ENCODE data around the gene CACYBP. TPM values are rescaled to one million over a fixed set of nuclear protein-coding genes. Genes with fewer than 3 reads are reported as not detected.
A peak's percentile ranks its signal among the peaks of the same experiment; 100 is the strongest.

CACYBP gene
- total RNA-seq, 1 donor from 2014 or later: 77.4 TPM

- Histone ChIP-seq H3K4me3 (no peak overlapping the region), H3K27me3 (no peaks in the 10 kb centered on the region), H3K9me3 (no peaks in the 10 kb centered on the region), H3K36me3 (peaks cover 0 to 11% of the 10 kb centered on the region in 2 donors), H3K27ac (no peak overlapping the region), H3K4me1 (no peaks in the 10 kb centered on the region)
- intact Hi-C loops (cut with DNase I): no loop called here
- TF ChIP-seq CTCF (IDR thresholded peaks at IDR 0.05): no peak
- no peak for DNase-seq (ENCODE audit: low spot score in 2 of 2)
Observed at GRCh38 chr1:174975764-174976163, 24.0 kb upstream of the CACYBP start.

GRCh38 chr1:174976436-174977108 lies 23.2 kb upstream of the CACYBP start:
- DNase-seq (ENCODE audit: low spot score in 2 of 2): no peak
- Histone ChIP-seq H3K27ac (no peak overlapping the region), H3K9me3 (no peaks in the 10 kb centered on the region), H3K4me3 (no peak overlapping the region), H3K36me3 (peaks cover 0 to 11% of the 10 kb centered on the region in 2 donors), H3K4me1 (no peaks in the 10 kb centered on the region), H3K27me3 (no peaks in the 10 kb centered on the region)
- TF ChIP-seq CTCF (IDR thresholded peaks at IDR 0.05): no peak
- intact Hi-C loops (cut with DNase I): no loop called here

- peaks cover 0 to 11% of the 10 kb centered on the region in 2 donors for H3K36me3 ChIP-seq
- H3K27me3 ChIP-seq: no peaks in the 10 kb centered on the region
- no peak overlapping the region for H3K27ac ChIP-seq
- TF ChIP-seq CTCF (IDR thresholded peaks at IDR 0.05): peak; percentile 45 to 62 (median 49)
- H3K4me3 ChIP-seq: no peak overlapping the region
- H3K9me3 ChIP-seq: no peaks in the 10 kb centered on the region
- H3K4me1 ChIP-seq: no peaks in the 10 kb centered on the region
- no peak for DNase-seq (ENCODE audit: low spot score in 2 of 2)
- intact Hi-C loops (cut with DNase I): loop anchor here (1.0 kb wide), 1 partner anchor 215 kb away; no protein-coding TSS in a partner anchor
Observed at GRCh38 chr1:174982971-174983689, 16.6 kb upstream of the CACYBP start.

GRCh38 chr1:174984952-174985351 lies 14.8 kb upstream of the CACYBP start:
- intact Hi-C loops (cut with DNase I): no loop called here
- no peak for DNase-seq (ENCODE audit: low spot score in 2 of 2)
- Histone ChIP-seq H3K4me1 (no peaks in the 10 kb centered on the region), H3K4me3 (no peak overlapping the region), H3K9me3 (no peaks in the 10 kb centered on the region), H3K27ac (no peak overlapping the region), H3K27me3 (no peaks in the 10 kb centered on the region), H3K36me3 (peaks cover 0 to under 1% of the 10 kb centered on the region in 2 donors)
- no peak for TF ChIP-seq CTCF (IDR thresholded peaks at IDR 0.05)

- no peaks in the 10 kb centered on the region for H3K27me3 ChIP-seq
- TF ChIP-seq CTCF (IDR thresholded peaks at IDR 0.05): no peak
- H3K36me3 ChIP-seq: no peaks in the 10 kb centered on the region
- intact Hi-C loops (cut with DNase I): no loop called here
- DNase-seq (ENCODE audit: low spot score in 2 of 2): no peak
- H3K9me3 ChIP-seq: no peaks in the 10 kb centered on the region
- H3K4me1 ChIP-seq: no peaks in the 10 kb centered on the region
- H3K4me3 ChIP-seq: no peak overlapping the region
- no peak overlapping the region for H3K27ac ChIP-seq
Observed at GRCh38 chr1:174988539-174988938, 11.2 kb upstream of the CACYBP start.
